Mesenchymal stem cell (in vitro differentiated cells and primary cell): Measurements from ENCODE around the gene SLC27A3.
A peak's percentile ranks its signal among the peaks of the same experiment; 100 is the strongest.

Source experiments
- DNase-seq: peaks from one replicate; pipeline ENCODE4 v3.0.0-alpha.2; 2013
- H2AFZ ChIP-seq: one replicate; pipeline ENCODE4 v1.6.1; 2013; ENCODE audit warnings: low read depth, mild to moderate bottlenecking, control low read depth, inconsistent platforms, low read length, moderate library complexity
- H2AK5ac ChIP-seq: 2 replicates; pipeline ENCODE4 v1.6.1; 2013; ENCODE audit warnings: low read length, moderate library complexity, mild to moderate bottlenecking, inconsistent platforms; ENCODE audit not compliant: severe bottlenecking
- H2BK120ac ChIP-seq: one replicate; pipeline ENCODE4 v1.6.1; 2013; ENCODE audit warnings: low read depth, mild to moderate bottlenecking, inconsistent platforms, low read length, moderate library complexity
- H2BK12ac ChIP-seq, 2 experiments: one replicate each; pipeline ENCODE4 v1.6.1; 2013; ENCODE audit warnings: inconsistent platforms in 2 of 2, low read length in 2 of 2, mild to moderate bottlenecking in 2 of 2, moderate library complexity in 2 of 2, control low read depth in 1 of 2
- H2BK15ac ChIP-seq: one replicate; pipeline ENCODE4 v1.6.1; 2013; ENCODE audit warnings: mild to moderate bottlenecking, low read depth, inconsistent platforms; ENCODE audit not compliant: poor library complexity, severe bottlenecking
- H2BK5ac ChIP-seq: 2 replicates; pipeline ENCODE4 v1.6.1; 2013; ENCODE audit warnings: low read depth, mild to moderate bottlenecking, low read length, control low read depth, inconsistent platforms; ENCODE audit not compliant: poor library complexity, severe bottlenecking
- H3K14ac ChIP-seq, 2 experiments: one replicate each; pipeline ENCODE4 v1.6.1; 2013; ENCODE audit warnings: inconsistent platforms in 2 of 2, low read length in 2 of 2, control low read depth in 1 of 2, mild to moderate bottlenecking in 1 of 2, moderate library complexity in 1 of 2
- H3K18ac ChIP-seq, 2 experiments: one replicate each; pipeline ENCODE4 v1.6.1; 2013; ENCODE audit warnings: inconsistent platforms in 2 of 2, low read length in 2 of 2, control low read depth in 1 of 2, low read depth in 1 of 2, mild to moderate bottlenecking in 1 of 2
- H3K23ac ChIP-seq, 2 experiments: one replicate each; pipeline ENCODE4 v1.6.1; 2013; ENCODE audit warnings: inconsistent platforms in 2 of 2, low read length in 2 of 2, mild to moderate bottlenecking in 2 of 2, moderate library complexity in 2 of 2, control low read depth in 1 of 2
- H3K27ac ChIP-seq: 2 replicates; pipeline ENCODE4 v1.5.1; 2013; ENCODE audit warnings: mild to moderate bottlenecking, moderate library complexity, low read length, control low read depth, inconsistent platforms; ENCODE audit not compliant: poor library complexity, severe bottlenecking
- H3K27me3 ChIP-seq, 2 experiments: 2 replicates each; pipeline versions ENCODE4 v1.6.1 to v1.7.0; 2013; ENCODE audit warnings: low read length in 2 of 2, mild to moderate bottlenecking in 2 of 2, moderate library complexity in 2 of 2, control low read depth in 1 of 2, inconsistent platforms in 1 of 2; ENCODE audit not compliant: control insufficient read depth in 1 of 2, insufficient read depth in 1 of 2
- H3K36me3 ChIP-seq, 2 experiments: 2 replicates each; pipeline versions ENCODE4 v1.6.1 to v1.7.0; 2013; ENCODE audit warnings: low read length in 2 of 2, control low read depth in 1 of 2, inconsistent platforms in 1 of 2, low read depth in 1 of 2, mild to moderate bottlenecking in 1 of 2; ENCODE audit not compliant: insufficient read depth in 2 of 2, control insufficient read depth in 1 of 2
- H3K4ac ChIP-seq, 2 experiments: one replicate each; pipeline ENCODE4 v1.6.1; 2013; ENCODE audit warnings: inconsistent platforms in 2 of 2, low read length in 2 of 2, mild to moderate bottlenecking in 2 of 2, moderate library complexity in 2 of 2, control low read depth in 1 of 2, low read depth in 1 of 2
- H3K4me1 ChIP-seq: 2 replicates; pipeline ENCODE4 v1.6.1; 2013; ENCODE audit warnings: low read depth, low read length, control low read depth; ENCODE audit not compliant: control insufficient read depth, insufficient read depth
- H3K4me2 ChIP-seq: 2 replicates; pipeline ENCODE4 v1.6.1; 2013; ENCODE audit warnings: low read length, mild to moderate bottlenecking, inconsistent platforms; ENCODE audit not compliant: poor library complexity, severe bottlenecking
- H3K4me3 ChIP-seq, 2 experiments: 2 replicates each; pipeline versions ENCODE4 v1.5.1 to v1.7.0; 2013; ENCODE audit warnings: low read length in 2 of 2, mild to moderate bottlenecking in 2 of 2, control low read depth in 1 of 2, low read depth in 1 of 2; ENCODE audit not compliant: insufficient read depth in 1 of 2
- H3K79me1 ChIP-seq: replicated peaks from 2 replicates; pipeline ENCODE4 v1.6.1; 2013; ENCODE audit warnings: mild to moderate bottlenecking, control low read depth, low read length, inconsistent platforms; ENCODE audit not compliant: poor library complexity, severe bottlenecking
- H3K9ac ChIP-seq: 2 replicates; pipeline ENCODE4 v1.7.0; 2013; ENCODE audit warnings: mild to moderate bottlenecking, low read length, moderate library complexity
- H3K9me3 ChIP-seq: 2 replicates; pipeline ENCODE4 v1.7.0; 2013; ENCODE audit warnings: mild to moderate bottlenecking, low read length; ENCODE audit not compliant: control insufficient read depth
- H4K8ac ChIP-seq: one replicate; pipeline ENCODE4 v1.6.1; 2013; ENCODE audit warnings: inconsistent platforms, mild to moderate bottlenecking, low read length, moderate library complexity
- H4K91ac ChIP-seq: one replicate; pipeline ENCODE4 v1.6.1; 2013; ENCODE audit warnings: mild to moderate bottlenecking, low read length, inconsistent platforms
- WGBS: methylation state at CpG from one replicate; pipeline ENCODE4 v1.1.7; 2013; ENCODE audit warnings: mixed read lengths; 5-methylcytosine and 5-hydroxymethylcytosine counted together

The SLC27A3 gene

DNA sequence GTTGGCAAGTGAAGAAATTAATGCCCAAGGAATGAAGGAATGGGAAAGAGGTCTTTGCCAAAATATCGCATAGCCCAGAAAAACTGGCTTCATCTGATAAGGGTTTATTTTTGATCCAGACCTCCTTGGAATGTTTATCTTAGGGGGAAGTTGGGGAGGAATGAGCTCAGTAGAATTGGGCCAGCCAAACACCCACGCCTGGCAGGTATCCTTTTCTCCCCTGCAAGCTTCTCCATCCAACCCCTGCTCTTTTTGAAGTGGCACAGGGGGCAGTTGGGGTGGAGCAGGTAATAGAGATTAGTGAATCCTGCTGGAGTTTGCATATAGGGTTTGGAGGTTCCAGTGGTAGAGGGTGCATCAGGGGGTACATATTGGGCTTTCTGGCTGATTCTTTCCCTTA, 26.3 kb upstream of the SLC27A3 start:
- Histone ChIP-seq H2BK5ac (no peak overlapping the region), H3K4ac (no peak overlapping the region), H4K8ac (no peak overlapping the region), H3K9me3 (no peaks in the 10 kb centered on the region), H3K4me2 (no peak overlapping the region), H2BK15ac (no peak overlapping the region), H3K4me3 (no peak overlapping the region), H2AFZ (no peak overlapping the region), H3K27ac (no peak overlapping the region), H3K18ac (no peak overlapping the region), H2BK12ac (no peak overlapping the region), H3K4me1 (peaks cover 8% of the 10 kb centered on the region), H3K27me3 (no peaks in the 10 kb centered on the region), H3K36me3 (peaks cover 26 to 66% of the 10 kb centered on the region in 2 experiments), H3K9ac (peak overlapping the region; percentile 0), H2BK120ac (no peak overlapping the region), H3K14ac (no peak overlapping the region), H2AK5ac (peak overlapping the region; percentile 63), H3K79me1 (peaks cover 23% of the 10 kb centered on the region), H3K23ac (no peak overlapping the region), H4K91ac (no peak overlapping the region)
- 90% methylated on average over 1 of the region's 2 CpGs for WGBS
- DNase-seq: no peak

- Histone ChIP-seq H2BK12ac (no peak overlapping the region), H3K18ac (no peak overlapping the region), H3K4ac (no peak overlapping the region), H3K14ac (no peak overlapping the region), H3K4me2 (no peak overlapping the region), H3K79me1 (peaks cover 17% of the 10 kb centered on the region), H3K23ac (no peak overlapping the region), H2BK15ac (no peak overlapping the region), H3K9me3 (no peaks in the 10 kb centered on the region), H2AFZ (no peak overlapping the region), H3K27ac (no peak overlapping the region), H3K4me3 (no peak overlapping the region), H2BK5ac (no peak overlapping the region), H2AK5ac (no peak overlapping the region), H3K4me1 (peaks cover 7% of the 10 kb centered on the region), H3K9ac (peak overlapping the region; percentile 71), H3K36me3 (peaks cover 31 to 66% of the 10 kb centered on the region in 2 experiments), H4K91ac (no peak overlapping the region), H2BK120ac (no peak overlapping the region), H4K8ac (no peak overlapping the region), H3K27me3 (no peaks in the 10 kb centered on the region)
- WGBS: 49% methylated on average over 6 of the region's 6 CpGs
- peak; percentile 83 for DNase-seq
Measured at GRCh38 chr1:153749408-153750005, 25.7 kb upstream of the SLC27A3 start.

GRCh38 chr1:153750026-153750995, 24.9 kb upstream of the SLC27A3 start:
- peaks cover 36 to 67% of the 10 kb centered on the region in 2 experiments for H3K36me3 ChIP-seq
- no peak overlapping the region for H3K4ac ChIP-seq
- H3K9ac ChIP-seq: peak overlapping the region; percentile 71
- no peak overlapping the region for H3K4me2 ChIP-seq
- no peaks in the 10 kb centered on the region for H3K9me3 ChIP-seq
- no peak overlapping the region for H4K8ac ChIP-seq
- H2BK120ac ChIP-seq: no peak overlapping the region
- H2BK5ac ChIP-seq: no peak overlapping the region
- no peaks in the 10 kb centered on the region for H3K27me3 ChIP-seq
- no peak overlapping the region for H3K14ac ChIP-seq
- 67% methylated on average over 4 of the region's 6 CpGs for WGBS
- H3K18ac ChIP-seq: no peak overlapping the region
- H3K4me3 ChIP-seq: no peak overlapping the region
- no peak overlapping the region for H3K27ac ChIP-seq
- no peak for DNase-seq
- H3K4me1 ChIP-seq: peaks cover 7% of the 10 kb centered on the region
- H4K91ac ChIP-seq: no peak overlapping the region
- peaks cover 14% of the 10 kb centered on the region for H3K79me1 ChIP-seq
- H2BK15ac ChIP-seq: no peak overlapping the region
- H2BK12ac ChIP-seq: no peak overlapping the region
- no peak overlapping the region for H3K23ac ChIP-seq
- no peak overlapping the region for H2AK5ac ChIP-seq
- H2AFZ ChIP-seq: no peak overlapping the region

GRCh38 chr1:153752072-153752471, 23.1 kb upstream of the SLC27A3 start:
- Histone ChIP-seq H3K9ac (peak overlapping the region; percentile 75), H4K8ac (no peak overlapping the region), H3K4ac (peak overlapping the region in 1 of 2 experiments; percentile 27), H3K18ac (peak overlapping the region in 1 of 2 experiments; percentile 87), H3K4me2 (no peak overlapping the region), H2BK12ac (peak overlapping the region in 1 of 2 experiments; percentile 30), H2BK15ac (peak overlapping the region; percentile 13), H2BK120ac (peak overlapping the region; percentile 66), H4K91ac (no peak overlapping the region), H3K79me1 (peaks cover 6% of the 10 kb centered on the region), H3K4me1 (peaks cover 7% of the 10 kb centered on the region), H2AK5ac (peak overlapping the region; percentile 47), H3K14ac (no peak overlapping the region), H3K36me3 (peaks cover 38 to 68% of the 10 kb centered on the region in 2 experiments), H3K27me3 (no peaks in the 10 kb centered on the region), H3K4me3 (no peak overlapping the region), H2AFZ (no peak overlapping the region), H2BK5ac (no peak overlapping the region), H3K9me3 (no peaks in the 10 kb centered on the region), H3K27ac (peak overlapping the region; percentile 51), H3K23ac (no peak overlapping the region)
- DNase-seq: no peak
- WGBS: 83% methylated on average over 2 of the region's 2 CpGs
